GM23338 (cell line): ENCODE results near the gene RUSC2. TPM values are rescaled to one million over a fixed set of nuclear protein-coding genes. Genes with fewer than 3 reads are reported as not detected.
"Not testable (repeated sequence)": the region's sequence is repeated elsewhere in the genome, so short reads cannot be mapped to it uniquely, and the experiment has no call there.

ENCODE experiments used
- ATAC-seq: fragments of 200-7000 bp; cut with Tn5 transposase; 3 replicates; pipeline ENCODE4 v1.9.1; 2020
- DNase-seq: peaks from one replicate; pipeline ENCODE4 v3.0.0-alpha.2; 2015; ENCODE audit warnings: low spot score
- H2AFZ ChIP-seq: fragments of 200-600 bp; sonication (generic); 2 replicates; pipeline ENCODE4 v1.8.0; 2016; ENCODE audit warnings: antibody characterized with exemption, mild to moderate bottlenecking, moderate library complexity
- H3F3A ChIP-seq: fragments of 200-600 bp; sonication (generic); replicated peaks from 2 replicates; pipeline ENCODE4 v1.8.0; 2017; ENCODE audit warnings: antibody characterized with exemption, mixed run types, low read depth
- H3K27ac ChIP-seq: fragments of 200-600 bp; sonication (generic); 2 replicates; pipeline ENCODE4 v1.6.1; 2016; ENCODE audit warnings: low read depth
- H3K27me3 ChIP-seq: fragments of 200-600 bp; sonication (generic); 2 replicates; pipeline ENCODE4 v1.8.0; 2016; ENCODE audit warnings: mild to moderate bottlenecking, mixed run types, moderate library complexity; ENCODE audit not compliant: insufficient read depth
- H3K36me3 ChIP-seq: fragments of 200-600 bp; sonication (generic); 2 replicates; pipeline ENCODE4 v1.8.0; 2016; ENCODE audit warnings: mild to moderate bottlenecking; ENCODE audit not compliant: insufficient read depth
- H3K4me1 ChIP-seq: fragments of 200-600 bp; sonication (generic); 2 replicates; pipeline ENCODE4 v1.8.0; 2016; ENCODE audit warnings: mild to moderate bottlenecking, moderate library complexity; ENCODE audit not compliant: insufficient read depth
- H3K4me2 ChIP-seq: fragments of 200-600 bp; sonication (generic); 2 replicates; pipeline ENCODE4 v1.7.1; 2017; ENCODE audit warnings: mixed run types
- H3K4me3 ChIP-seq: fragments of 200-600 bp; sonication (generic); 2 replicates; pipeline ENCODE4 v1.6.1; 2016; ENCODE audit warnings: mixed run types
- H3K79me2 ChIP-seq: fragments of 200-600 bp; sonication (generic); replicated peaks from 2 replicates; pipeline ENCODE4 v1.8.0; 2017; ENCODE audit warnings: mild to moderate bottlenecking; ENCODE audit not compliant: insufficient read depth
- H3K9me2 ChIP-seq: fragments of 200-600 bp; sonication (generic); 2 replicates; pipeline ENCODE4 v1.8.0; 2017; ENCODE audit not compliant: insufficient read depth
- H4K20me1 ChIP-seq: fragments of 200-600 bp; sonication (generic); replicated peaks from 2 replicates; pipeline ENCODE4 v1.8.0; 2017; ENCODE audit warnings: mild to moderate bottlenecking; ENCODE audit not compliant: insufficient read depth
- H3K27ac Mint-ChIP-seq: 2 replicates; pipeline ENCODE4 v1.8.0; 2020; ENCODE audit warnings: inconsistent platforms, mild to moderate bottlenecking, moderate library complexity, mixed read lengths
- H3K27me3 Mint-ChIP-seq: 3 replicates; pipeline ENCODE4 v1.8.0; 2022; ENCODE audit warnings: low read depth, mild to moderate bottlenecking, moderate library complexity, mixed read lengths, inconsistent platforms; ENCODE audit not compliant: insufficient read depth, poor library complexity
- H3K36me3 Mint-ChIP-seq: 3 replicates; pipeline ENCODE4 v1.8.0; 2021; ENCODE audit warnings: low read depth, mild to moderate bottlenecking, inconsistent platforms, moderate library complexity, mixed read lengths
- H3K4me1 Mint-ChIP-seq: 3 replicates; pipeline ENCODE4 v1.8.0; 2020; ENCODE audit warnings: mild to moderate bottlenecking, inconsistent platforms, mixed read lengths
- H3K4me3 Mint-ChIP-seq: 3 replicates; pipeline ENCODE4 v1.8.0; 2021; ENCODE audit warnings: moderate library complexity, mild to moderate bottlenecking, inconsistent platforms, mixed read lengths
- H3K9me3 Mint-ChIP-seq: 3 replicates; pipeline ENCODE4 v1.8.0; 2020; ENCODE audit warnings: moderate library complexity, mild to moderate bottlenecking, inconsistent platforms, mixed read lengths
- JUNB ChIP-seq: IDR thresholded peaks from one replicate; pipeline ENCODE4 v1.6.1; 2016; ENCODE audit warnings: antibody characterized with exemption; ENCODE audit not compliant: unreplicated experiment
- POLR2AphosphoS5 ChIP-seq: IDR thresholded peaks from 2 replicates; pipeline ENCODE4 v1.6.1; 2016; ENCODE audit warnings: antibody characterized with exemption, low read depth
- STAT1 ChIP-seq: IDR thresholded peaks from one replicate; pipeline ENCODE4 v1.6.1; 2016; ENCODE audit warnings: antibody characterized with exemption; ENCODE audit not compliant: unreplicated experiment
- polyA plus RNA-seq: library from polyadenylated mRNA; unstranded; fragments of >200 nt; fragmentation: Nextera tagmentation; extraction: Ambion mirVana; gene quantifications from 2 replicates; pipeline ENCODE4 v1.2.1, GENCODE V29; 2016
- total RNA-seq: library from RNA; depleted of rRNA; stranded (reverse); fragments of >200 nt; shearing (Covaris generic); gene quantifications from 2 replicates; pipeline ENCODE4 v1.2.3, GENCODE V29; 2014
- TF ChIP-seq, protein P1 (sequence below): fragments of 250-450 bp; sonication (Bioruptor Pico); IDR thresholded peaks from 2 replicates; pipeline ENCODE4 v1.5.0; 2020; ENCODE audit warnings: mild to moderate bottlenecking, moderate library complexity
- TF ChIP-seq, protein P2 (sequence below): IDR thresholded peaks from 2 replicates; pipeline ENCODE4 v1.6.1; 2016; ENCODE audit warnings: antibody characterized with exemption

Gene RUSC2
- total and polyA plus RNA-seq, 2 experiments from 2014 or later, result 3.0 to 8.2 TPM

DNA sequence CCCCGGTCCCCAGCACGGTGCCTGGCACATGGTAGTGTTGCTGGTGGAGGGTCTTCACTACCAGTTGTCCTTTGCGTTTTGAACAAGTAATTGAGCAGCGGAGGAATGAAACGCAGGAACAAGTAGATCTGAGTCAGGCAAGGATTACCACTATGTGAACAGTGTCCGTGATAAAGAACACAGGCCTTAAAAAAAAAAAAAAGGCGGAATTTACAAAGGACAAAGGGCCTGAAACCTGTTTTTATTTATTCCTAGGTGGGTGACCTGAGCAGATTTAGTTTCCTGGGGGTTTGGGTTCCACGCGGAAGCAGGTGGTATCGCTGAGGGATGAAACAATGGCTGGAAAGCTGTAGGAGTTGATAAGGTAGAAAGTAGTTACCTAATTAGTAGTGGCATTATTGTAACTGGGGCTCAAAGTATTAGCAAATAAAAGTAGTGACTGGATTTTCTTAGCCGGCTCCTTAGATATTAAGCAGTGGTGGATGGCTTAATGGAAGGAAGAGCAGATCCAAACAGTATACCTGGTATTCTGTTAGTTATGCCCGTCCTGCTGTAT, 1.1 kb downstream of the RUSC2 start:
- Mint-ChIP-seq H3K4me3 (peak overlapping the region; percentile 97), H3K4me1 (peaks cover 31% of the 10 kb centered on the region), H3K9me3 (no peaks in the 10 kb centered on the region), H3K36me3 (no peaks in the 10 kb centered on the region), H3K27ac (no peak overlapping the region), H3K27me3 (peaks cover 17% of the 10 kb centered on the region)
- TF ChIP-seq, protein P1, sequence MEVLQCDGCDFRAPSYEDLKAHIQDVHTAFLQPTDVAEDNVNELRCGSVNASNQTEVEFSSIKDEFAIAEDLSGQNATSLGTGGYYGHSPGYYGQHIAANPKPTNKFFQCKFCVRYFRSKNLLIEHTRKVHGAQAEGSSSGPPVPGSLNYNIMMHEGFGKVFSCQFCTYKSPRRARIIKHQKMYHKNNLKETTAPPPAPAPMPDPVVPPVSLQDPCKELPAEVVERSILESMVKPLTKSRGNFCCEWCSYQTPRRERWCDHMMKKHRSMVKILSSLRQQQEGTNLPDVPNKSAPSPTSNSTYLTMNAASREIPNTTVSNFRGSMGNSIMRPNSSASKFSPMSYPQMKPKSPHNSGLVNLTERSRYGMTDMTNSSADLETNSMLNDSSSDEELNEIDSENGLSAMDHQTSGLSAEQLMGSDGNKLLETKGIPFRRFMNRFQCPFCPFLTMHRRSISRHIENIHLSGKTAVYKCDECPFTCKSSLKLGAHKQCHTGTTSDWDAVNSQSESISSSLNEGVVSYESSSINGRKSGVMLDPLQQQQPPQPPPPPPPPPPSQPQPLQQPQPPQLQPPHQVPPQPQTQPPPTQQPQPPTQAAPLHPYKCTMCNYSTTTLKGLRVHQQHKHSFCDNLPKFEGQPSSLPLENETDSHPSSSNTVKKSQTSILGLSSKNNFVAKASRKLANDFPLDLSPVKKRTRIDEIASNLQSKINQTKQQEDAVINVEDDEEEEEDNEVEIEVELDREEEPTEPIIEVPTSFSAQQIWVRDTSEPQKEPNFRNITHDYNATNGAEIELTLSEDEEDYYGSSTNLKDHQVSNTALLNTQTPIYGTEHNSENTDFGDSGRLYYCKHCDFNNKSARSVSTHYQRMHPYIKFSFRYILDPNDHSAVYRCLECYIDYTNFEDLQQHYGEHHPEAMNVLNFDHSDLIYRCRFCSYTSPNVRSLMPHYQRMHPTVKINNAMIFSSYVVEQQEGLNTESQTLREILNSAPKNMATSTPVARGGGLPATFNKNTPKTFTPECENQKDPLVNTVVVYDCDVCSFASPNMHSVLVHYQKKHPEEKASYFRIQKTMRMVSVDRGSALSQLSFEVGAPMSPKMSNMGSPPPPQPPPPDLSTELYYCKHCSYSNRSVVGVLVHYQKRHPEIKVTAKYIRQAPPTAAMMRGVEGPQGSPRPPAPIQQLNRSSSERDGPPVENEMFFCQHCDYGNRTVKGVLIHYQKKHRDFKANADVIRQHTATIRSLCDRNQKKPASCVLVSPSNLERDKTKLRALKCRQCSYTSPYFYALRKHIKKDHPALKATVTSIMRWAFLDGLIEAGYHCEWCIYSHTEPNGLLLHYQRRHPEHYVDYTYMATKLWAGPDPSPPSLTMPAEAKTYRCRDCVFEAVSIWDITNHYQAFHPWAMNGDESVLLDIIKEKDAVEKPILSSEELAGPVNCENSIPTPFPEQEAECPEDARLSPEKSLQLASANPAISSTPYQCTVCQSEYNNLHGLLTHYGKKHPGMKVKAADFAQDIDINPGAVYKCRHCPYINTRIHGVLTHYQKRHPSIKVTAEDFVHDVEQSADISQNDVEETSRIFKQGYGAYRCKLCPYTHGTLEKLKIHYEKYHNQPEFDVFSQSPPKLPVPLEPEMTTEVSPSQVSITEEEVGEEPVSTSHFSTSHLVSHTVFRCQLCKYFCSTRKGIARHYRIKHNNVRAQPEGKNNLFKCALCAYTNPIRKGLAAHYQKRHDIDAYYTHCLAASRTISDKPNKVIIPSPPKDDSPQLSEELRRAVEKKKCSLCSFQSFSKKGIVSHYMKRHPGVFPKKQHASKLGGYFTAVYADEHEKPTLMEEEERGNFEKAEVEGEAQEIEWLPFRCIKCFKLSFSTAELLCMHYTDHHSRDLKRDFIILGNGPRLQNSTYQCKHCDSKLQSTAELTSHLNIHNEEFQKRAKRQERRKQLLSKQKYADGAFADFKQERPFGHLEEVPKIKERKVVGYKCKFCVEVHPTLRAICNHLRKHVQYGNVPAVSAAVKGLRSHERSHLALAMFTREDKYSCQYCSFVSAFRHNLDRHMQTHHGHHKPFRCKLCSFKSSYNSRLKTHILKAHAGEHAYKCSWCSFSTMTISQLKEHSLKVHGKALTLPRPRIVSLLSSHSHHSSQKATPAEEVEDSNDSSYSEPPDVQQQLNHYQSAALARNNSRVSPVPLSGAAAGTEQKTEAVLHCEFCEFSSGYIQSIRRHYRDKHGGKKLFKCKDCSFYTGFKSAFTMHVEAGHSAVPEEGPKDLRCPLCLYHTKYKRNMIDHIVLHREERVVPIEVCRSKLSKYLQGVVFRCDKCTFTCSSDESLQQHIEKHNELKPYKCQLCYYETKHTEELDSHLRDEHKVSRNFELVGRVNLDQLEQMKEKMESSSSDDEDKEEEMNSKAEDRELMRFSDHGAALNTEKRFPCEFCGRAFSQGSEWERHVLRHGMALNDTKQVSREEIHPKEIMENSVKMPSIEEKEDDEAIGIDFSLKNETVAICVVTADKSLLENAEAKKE (CRISPR knock-in tag), result no peak
- TF ChIP-seq STAT1 (no peak), POLR2AphosphoS5 (no peak), JUNB (no peak)
- TF ChIP-seq, protein P2, sequence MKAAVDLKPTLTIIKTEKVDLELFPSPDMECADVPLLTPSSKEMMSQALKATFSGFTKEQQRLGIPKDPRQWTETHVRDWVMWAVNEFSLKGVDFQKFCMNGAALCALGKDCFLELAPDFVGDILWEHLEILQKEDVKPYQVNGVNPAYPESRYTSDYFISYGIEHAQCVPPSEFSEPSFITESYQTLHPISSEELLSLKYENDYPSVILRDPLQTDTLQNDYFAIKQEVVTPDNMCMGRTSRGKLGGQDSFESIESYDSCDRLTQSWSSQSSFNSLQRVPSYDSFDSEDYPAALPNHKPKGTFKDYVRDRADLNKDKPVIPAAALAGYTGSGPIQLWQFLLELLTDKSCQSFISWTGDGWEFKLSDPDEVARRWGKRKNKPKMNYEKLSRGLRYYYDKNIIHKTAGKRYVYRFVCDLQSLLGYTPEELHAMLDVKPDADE, result no peak
- Histone ChIP-seq H3K79me2 (peaks cover 31% of the 10 kb centered on the region), H3K9me2 (peaks cover 7% of the 10 kb centered on the region), H3K36me3 (no peaks in the 10 kb centered on the region), H3F3A (peaks cover 13% of the 10 kb centered on the region; the same call in 1 of the 2 replicates), H3K27me3 (peaks cover 7% of the 10 kb centered on the region; the same call in 1 of the 2 replicates), H3K27ac (no peak overlapping the region), H3K4me1 (peaks cover 8% of the 10 kb centered on the region; the same call in 1 of the 2 replicates), H3K4me2 (peak overlapping the region; percentile 94), H3K4me3 (peak overlapping the region; percentile 91), H4K20me1 (no peaks in the 10 kb centered on the region), H2AFZ (peak overlapping the region; percentile 97)
- ATAC-seq, result no peak
- peak; percentile 3 for DNase-seq

DNA sequence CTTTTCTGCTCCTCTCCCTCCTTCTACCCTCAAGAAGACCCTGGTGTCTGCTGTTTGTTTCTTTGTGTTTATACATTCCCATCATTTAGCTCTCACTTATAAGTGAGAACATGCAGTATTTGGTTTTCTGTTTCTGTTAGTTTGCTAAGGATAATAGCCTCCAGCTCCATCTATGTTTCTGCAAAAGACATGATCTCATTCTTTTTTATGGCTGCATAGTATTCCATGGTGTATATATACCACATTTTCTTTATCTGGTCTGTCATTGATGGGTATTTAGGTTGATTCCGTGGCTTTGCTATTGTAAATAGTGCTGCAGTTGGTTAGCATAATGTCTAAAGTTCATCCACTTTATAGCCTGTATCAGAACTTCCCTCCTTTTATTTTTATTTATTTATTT, 3.2 kb downstream of the RUSC2 start:
- not testable (repeated sequence) for H3K4me2 ChIP-seq, H3K36me3 Mint-ChIP-seq, H3K27ac Mint-ChIP-seq, H3K9me2 ChIP-seq, H3K36me3 ChIP-seq, H3K9me3 Mint-ChIP-seq, DNase-seq, H3K4me1 ChIP-seq, H3K4me3 Mint-ChIP-seq, H4K20me1 ChIP-seq, H2AFZ ChIP-seq, H3K27me3 ChIP-seq, H3K4me3 ChIP-seq, H3K27ac ChIP-seq, ATAC-seq
- H3K79me2 ChIP-seq, result peaks cover 31% of the 10 kb centered on the region
- H3F3A ChIP-seq, result peaks cover 13% of the 10 kb centered on the region; the same call in 1 of the 2 replicates
- Mint-ChIP-seq H3K4me1 (peaks cover 26% of the 10 kb centered on the region), H3K27me3 (peaks cover 17% of the 10 kb centered on the region)
